ENCODE measurements around the gene RAD51AP2.
"Not testable (repeated sequence)": the region's sequence is repeated elsewhere in the genome, so short reads cannot be mapped to it uniquely, and the experiment has no call there.

The RAD51AP2 gene

GRCh38 chr2:17518212-17519154 lies at the start of gene RAD51AP2:
Gene RAD51AP2 (minus strand): TSS chr2:17518440. CDS start chr2:17518415, 25 bp downstream.
- DNase-seq (ENCODE audit: low read depth in 3 of 3): peak in 2 of 3 donors; percentile 3 to 9

DNA sequence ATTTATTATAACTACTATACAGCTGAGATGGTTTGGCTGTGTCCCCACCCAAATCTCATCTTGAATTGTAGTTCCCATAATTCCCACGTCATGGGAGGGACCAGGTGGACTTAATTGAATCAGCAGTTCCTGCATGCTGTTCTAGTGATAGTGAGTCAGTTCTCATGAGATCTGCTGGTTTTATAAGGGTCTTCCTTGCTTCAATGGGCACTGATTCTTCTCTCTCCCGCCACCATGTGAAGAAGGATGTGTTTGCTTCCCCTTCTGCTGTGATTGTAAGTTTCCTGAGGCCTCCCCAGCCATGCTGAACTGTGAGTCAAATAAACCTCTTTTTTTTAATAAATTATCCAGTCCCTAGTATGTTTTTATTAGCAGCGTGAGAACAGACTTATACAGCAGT lies 47.5 kb upstream of the RAD51AP2 start:
- not testable (repeated sequence) for DNase-seq (ENCODE audit: low read depth in 3 of 3)

- DNase-seq (ENCODE audit: low read depth in 3 of 3): no peak
Measured at GRCh38 chr2:17558878-17559277, 40.6 kb upstream of the RAD51AP2 start.

DNA sequence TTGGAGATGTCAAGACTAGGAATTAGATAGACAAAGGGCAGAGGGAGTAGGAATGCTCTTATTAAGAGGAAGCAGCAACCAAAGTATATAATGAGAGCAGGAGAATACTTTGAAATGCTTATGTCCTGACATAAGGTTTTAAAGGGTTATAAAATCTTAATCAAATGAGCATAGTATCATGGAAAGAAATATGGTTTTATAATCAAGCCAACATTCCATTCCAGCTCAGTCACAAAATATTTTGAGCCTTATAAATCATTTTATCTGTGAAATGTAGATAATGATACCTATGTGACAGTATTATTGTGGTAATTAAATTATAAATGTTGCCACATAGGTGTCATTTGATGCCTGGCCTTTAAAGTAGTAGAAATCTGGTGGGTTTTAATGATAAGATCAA lies 39.8 kb upstream of the RAD51AP2 start:
- DNase-seq (ENCODE audit: low read depth in 3 of 3): no peak

- DNase-seq (ENCODE audit: low read depth in 3 of 3): no peak
Measured at GRCh38 chr2:17557596-17557995, 39.4 kb upstream of the RAD51AP2 start.

GRCh38 chr2:17555150-17555549 lies 36.9 kb upstream of the RAD51AP2 start:
- DNase-seq (ENCODE audit: low read depth in 3 of 3): no peak

GRCh38 chr2:17550907-17551306 lies 32.7 kb upstream of the RAD51AP2 start:
- DNase-seq (ENCODE audit: low read depth in 3 of 3): no peak

- DNase-seq (ENCODE audit: low read depth in 3 of 3): no peak
Measured at GRCh38 chr2:17547737-17548136, 29.5 kb upstream of the RAD51AP2 start.

GRCh38 chr2:17547237-17547636 lies 29.0 kb upstream of the RAD51AP2 start:
- no peak for DNase-seq (ENCODE audit: low read depth in 3 of 3)

- DNase-seq (ENCODE audit: low read depth in 3 of 3): no peak
Measured at GRCh38 chr2:17545680-17546613, 27.7 kb upstream of the RAD51AP2 start.

- no peak for DNase-seq (ENCODE audit: low read depth in 3 of 3)
Measured at GRCh38 chr2:17544256-17544655, 26.0 kb upstream of the RAD51AP2 start.

- DNase-seq (ENCODE audit: low read depth in 3 of 3): no peak
Measured at GRCh38 chr2:17543848-17544247, 25.6 kb upstream of the RAD51AP2 start.

GRCh38 chr2:17543131-17543660 lies 25.0 kb upstream of the RAD51AP2 start:
- DNase-seq (ENCODE audit: low read depth in 3 of 3): no peak

GRCh38 chr2:17542471-17542870 lies 24.2 kb upstream of the RAD51AP2 start:
- DNase-seq (ENCODE audit: low read depth in 3 of 3): no peak

DNA sequence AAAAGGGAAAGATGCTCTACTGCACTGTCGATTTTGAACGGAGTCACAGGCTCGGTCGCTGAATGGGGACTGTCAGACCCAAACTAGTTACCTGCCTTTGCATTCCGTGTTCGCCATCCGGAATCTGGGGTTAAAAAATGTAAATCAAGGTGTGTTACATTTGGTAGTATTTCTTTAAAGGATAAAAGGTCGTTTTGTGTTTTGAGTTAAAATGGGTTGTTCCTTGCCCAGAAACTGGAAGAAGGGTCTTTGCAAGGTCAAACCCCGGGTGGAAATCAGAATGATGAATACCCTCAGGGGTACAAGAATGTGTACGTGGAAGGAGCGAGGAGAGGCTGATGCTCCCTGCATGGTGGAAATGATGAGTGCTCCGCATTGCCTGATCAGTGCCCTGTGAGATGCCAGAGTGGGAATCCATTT lies 23.3 kb upstream of the RAD51AP2 start:
- DNase-seq (ENCODE audit: low read depth in 3 of 3): no peak

GRCh38 chr2:17540813-17541530 lies 22.7 kb upstream of the RAD51AP2 start:
- DNase-seq (ENCODE audit: low read depth in 3 of 3): no peak

DNA sequence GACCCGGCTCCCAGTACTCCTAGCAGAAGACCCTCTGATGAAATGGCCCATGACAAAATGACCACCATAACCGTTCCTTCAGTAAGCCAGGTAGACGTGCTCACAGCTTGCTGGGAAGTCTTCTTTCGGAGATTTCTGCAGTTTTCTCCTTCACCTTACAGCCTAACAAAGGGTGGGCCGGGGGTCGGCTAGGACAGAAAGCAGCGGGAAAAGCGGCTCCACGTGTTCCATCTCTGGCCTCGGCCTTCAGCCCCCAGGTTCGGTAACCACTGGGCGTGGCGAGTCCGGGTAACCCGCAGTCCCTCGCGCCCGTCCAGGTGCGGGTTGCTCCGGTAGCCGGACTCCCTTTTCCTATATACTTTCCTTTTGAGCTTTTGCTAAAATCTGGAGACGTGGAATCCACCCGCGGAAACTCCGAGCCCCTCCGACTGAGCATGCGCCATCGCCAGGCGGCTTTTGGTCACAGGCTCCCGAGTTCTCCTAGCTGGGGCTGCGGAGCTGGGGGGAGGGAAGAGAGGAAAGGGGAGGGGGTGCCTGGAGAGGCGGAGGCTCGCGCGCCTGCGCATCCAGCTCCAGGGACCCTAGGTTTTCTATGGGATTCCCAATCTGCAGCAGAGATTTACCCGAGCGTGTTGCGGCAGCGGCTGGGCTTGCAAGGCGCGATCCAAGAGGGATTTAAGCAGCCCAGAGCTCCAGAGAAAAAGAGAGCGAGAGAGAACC lies 22.0 kb upstream of the RAD51AP2 start, which contains the start of gene VSNL1:
VSNL1 (plus strand) TSS at position 604 of the 720 bp plus-strand sequence. CDS start 51,379 bp downstream, outside the sequence.
- DNase-seq (ENCODE audit: low read depth in 3 of 3): no peak

DNA sequence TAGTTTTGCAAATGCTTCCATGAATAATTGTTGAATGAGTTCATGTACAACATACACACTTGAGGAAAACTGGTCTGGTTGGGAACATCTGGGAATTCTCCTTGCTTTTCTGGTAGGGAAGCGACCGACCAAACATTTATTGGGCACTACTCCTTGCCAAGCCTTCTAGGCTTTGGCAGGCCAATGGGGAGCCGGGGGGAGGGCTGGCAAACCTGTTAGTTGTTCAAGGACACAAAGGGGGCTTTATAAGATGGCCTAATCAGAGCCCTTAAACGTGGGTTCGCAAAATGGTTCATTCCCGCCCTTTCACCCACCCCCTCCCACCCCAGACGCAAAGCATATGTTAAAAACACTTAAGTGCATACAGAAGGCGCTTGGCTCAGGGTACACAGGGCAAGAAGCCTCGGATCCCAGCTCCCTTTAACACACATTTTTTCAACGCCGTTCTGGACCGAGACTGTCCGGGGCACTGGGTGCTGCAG lies 21.4 kb upstream of the RAD51AP2 start:
- no peak for DNase-seq (ENCODE audit: low read depth in 3 of 3)

DNA sequence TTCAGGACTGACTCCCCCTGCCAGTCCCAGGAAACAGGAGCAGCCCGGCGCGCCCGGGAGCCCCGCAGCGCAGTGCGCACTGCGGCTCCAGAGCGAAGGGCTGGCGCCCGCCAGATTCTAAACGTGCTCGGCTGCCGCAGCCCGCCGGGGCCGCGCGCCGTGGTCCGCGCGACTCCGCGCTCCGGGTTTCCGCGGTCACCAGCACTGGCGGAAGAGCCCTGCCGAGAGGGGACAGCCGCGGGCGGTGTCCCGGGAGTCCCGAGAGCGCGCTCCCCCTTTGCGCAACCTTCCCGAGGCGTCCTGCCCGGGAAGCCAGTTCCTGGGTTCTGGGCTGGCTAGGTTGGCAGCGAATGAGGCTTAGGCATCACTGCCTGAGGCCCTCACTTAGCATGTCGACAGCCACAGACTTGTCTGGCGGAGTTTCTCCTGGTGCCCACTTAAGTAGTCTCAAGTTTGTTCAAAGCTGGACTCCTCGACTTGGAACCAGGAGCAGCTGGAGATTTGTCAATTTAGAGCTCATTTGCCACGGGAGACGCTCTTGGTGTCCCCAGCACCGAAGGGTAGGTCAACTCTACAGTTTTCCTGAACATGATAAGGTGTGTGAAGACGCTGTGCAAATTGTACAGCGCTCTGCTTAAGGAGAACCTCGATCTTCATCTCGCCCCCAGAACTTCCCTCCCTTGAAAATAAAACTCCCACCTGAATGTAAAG lies 20.8 kb upstream of the RAD51AP2 start:
- no peak for DNase-seq (ENCODE audit: low read depth in 3 of 3)

All from stimulated activated CD4-positive, alpha-beta T cell treated with anti-CD3 and anti-CD28 coated beads, TNF-alpha, amount 100 ng/mL, for 48 hours (primary cell).